Suprapubic skin (tissue), 4 donors: Measurements from ENCODE around the gene LEF1.

ENCODE experiments used
- CTCF ChIP-seq, 2 donors: fragments of 200-600 bp in 1 of 2; fragments of 450-650 bp in 1 of 2; sonication (generic) in 1 of 2; IDR thresholded peaks; one replicate each; pipeline ENCODE4 v1.5.1; 2016 to 2019; ENCODE audit warnings: antibody characterized with exemption in 2 of 2, mild to moderate bottlenecking in 1 of 2, moderate library complexity in 1 of 2
- EP300 ChIP-seq: sonication (generic); formaldehyde crosslinking; IDR thresholded peaks from one replicate; pipeline ENCODE4 v1.6.1; 2017; ENCODE audit warnings: antibody characterized with exemption
- POLR2A ChIP-seq, 2 donors: fragments of 450-650 bp; IDR thresholded peaks; one replicate each; pipeline ENCODE4 v1.6.1; 2017; ENCODE audit warnings: antibody characterized with exemption in 2 of 2, mild to moderate bottlenecking in 2 of 2, moderate library complexity in 2 of 2
- POLR2AphosphoS5 ChIP-seq, 3 donors: sonication (generic); formaldehyde crosslinking; IDR thresholded peaks; one replicate each; pipeline ENCODE4 v1.6.1; 2017; ENCODE audit warnings: antibody characterized with exemption in 3 of 3

- no peak for TF ChIP-seq EP300
- TF ChIP-seq POLR2AphosphoS5 (IDR thresholded peaks at IDR 0.05), result no peak
- no peak for TF ChIP-seq CTCF (IDR thresholded peaks at IDR 0.05)
- TF ChIP-seq POLR2A (IDR thresholded peaks at IDR 0.05), result no peak
Measured at GRCh38 chr4:108042927-108043326, 125.8 kb downstream of the LEF1 start.
